Neural progenitor cell (in vitro differentiated cells): ENCODE results near the gene NFIL3. TPM values are rescaled to one million over a fixed set of nuclear protein-coding genes. Genes with fewer than 3 reads are reported as not detected.
A peak's percentile ranks its signal among the peaks of the same experiment; 100 is the strongest.

ENCODE experiments used
- DNase-seq: peaks from one replicate; pipeline ENCODE4 v3.0.0-alpha.2; 2016; ENCODE audit warnings: low spot score
- H2AFZ ChIP-seq: fragments of 200-600 bp; sonication (generic); replicated peaks from 2 replicates; pipeline ENCODE4 v1.6.1; 2016; ENCODE audit warnings: antibody characterized with exemption
- H3F3A ChIP-seq: fragments of 200-600 bp; sonication (generic); 2 replicates; pipeline ENCODE4 v1.6.1; 2016; ENCODE audit warnings: antibody characterized with exemption, low read depth
- H3K27ac ChIP-seq: fragments of 200-600 bp; sonication (generic); 2 replicates; pipeline ENCODE4 v1.5.1; 2016; ENCODE audit warnings: mild to moderate bottlenecking
- H3K27me3 ChIP-seq: fragments of 200-600 bp; sonication (generic); 2 replicates; pipeline ENCODE4 v1.6.1; 2016; ENCODE audit warnings: mild to moderate bottlenecking, moderate library complexity
- H3K36me3 ChIP-seq: fragments of 200-600 bp; sonication (generic); 2 replicates; pipeline ENCODE4 v1.5.1; 2016
- H3K4me1 ChIP-seq: fragments of 200-600 bp; sonication (generic); 2 replicates; pipeline ENCODE4 v1.6.1; 2016; ENCODE audit warnings: mixed run types
- H3K4me2 ChIP-seq: fragments of 200-600 bp; sonication (generic); 2 replicates; pipeline ENCODE4 v1.6.1; 2016
- H3K4me3 ChIP-seq: fragments of 200-600 bp; sonication (generic); 2 replicates; pipeline ENCODE4 v1.5.1; 2016
- H3K79me2 ChIP-seq: fragments of 200-600 bp; sonication (generic); 2 replicates; pipeline ENCODE4 v1.6.1; 2016; ENCODE audit warnings: low read depth
- H3K9ac ChIP-seq: fragments of 200-600 bp; sonication (generic); 2 replicates; pipeline ENCODE4 v1.6.1; 2016
- H3K9me3 ChIP-seq: fragments of 200-600 bp; sonication (generic); 2 replicates; pipeline ENCODE4 v1.5.1; 2016; ENCODE audit warnings: low read depth
- H4K20me1 ChIP-seq: fragments of 200-600 bp; sonication (generic); 2 replicates; pipeline ENCODE4 v1.6.1; 2016; ENCODE audit warnings: low read depth
- H3K27ac Mint-ChIP-seq: 3 replicates; pipeline ENCODE4 v1.8.0; 2021; ENCODE audit warnings: mixed read lengths
- H3K27me3 Mint-ChIP-seq: 2 replicates; pipeline ENCODE4 v1.8.0; 2022; ENCODE audit warnings: low read depth, mild to moderate bottlenecking, inconsistent platforms, moderate library complexity, mixed read lengths; ENCODE audit not compliant: insufficient read depth
- H3K36me3 Mint-ChIP-seq: 3 replicates; pipeline ENCODE4 v1.8.0; 2021; ENCODE audit warnings: mixed read lengths
- H3K4me1 Mint-ChIP-seq: 3 replicates; pipeline ENCODE4 v1.8.0; 2021; ENCODE audit warnings: mixed read lengths
- H3K4me3 Mint-ChIP-seq: 3 replicates; pipeline ENCODE4 v1.8.0; 2021; ENCODE audit warnings: mild to moderate bottlenecking, moderate library complexity, mixed read lengths
- H3K9me3 Mint-ChIP-seq: 3 replicates; pipeline ENCODE4 v1.8.0; 2020; ENCODE audit warnings: mixed read lengths
- CTCF ChIP-seq: fragments of 200-600 bp; sonication (generic); IDR thresholded peaks from 2 replicates; pipeline ENCODE4 v1.5.1; 2017; ENCODE audit warnings: antibody characterized with exemption, mild to moderate bottlenecking
- EZH2 ChIP-seq: fragments of 200-600 bp; sonication (generic); IDR thresholded peaks from 2 replicates; pipeline ENCODE4 v1.6.1; 2017; ENCODE audit warnings: antibody characterized with exemption, mild to moderate bottlenecking, moderate library complexity
- EZH2phosphoT487 ChIP-seq: fragments of 200-600 bp; sonication (generic); IDR thresholded peaks from 2 replicates; pipeline ENCODE4 v1.6.1; 2017; ENCODE audit warnings: antibody characterized with exemption
- total RNA-seq: library from RNA; depleted of rRNA; stranded (reverse); fragments of >200 nt; gene quantifications from 2 replicates; pipeline ENCODE4 v1.2.3, GENCODE V29; 2015; ENCODE audit warnings: low replicate concordance

The NFIL3 gene
- total RNA-seq, 1 donor from 2014 or later: 22.3 TPM

GRCh38 chr9:91420501-91421127, 3.0 kb downstream of the NFIL3 start:
- TF ChIP-seq EZH2phosphoT487: no peak
- no peak for TF ChIP-seq CTCF
- TF ChIP-seq EZH2: no peak
- H3F3A ChIP-seq: peaks cover 15% of the 10 kb centered on the region
- Mint-ChIP-seq H3K36me3 (no peaks in the 10 kb centered on the region), H3K4me3 (peak overlapping the region; percentile 85), H3K27ac (no peak overlapping the region), H3K9me3 (no peaks in the 10 kb centered on the region), H3K4me1 (peaks cover 30% of the 10 kb centered on the region), H3K27me3 (peaks cover 23% of the 10 kb centered on the region)
- peaks cover 14% of the 10 kb centered on the region for H3K4me1 ChIP-seq
- H3K9ac ChIP-seq: no peak overlapping the region
- peaks cover 76% of the 10 kb centered on the region for H3K79me2 ChIP-seq
- DNase-seq: no peak
- H4K20me1 ChIP-seq: peaks cover 75% of the 10 kb centered on the region
- H3K27me3 ChIP-seq: peaks cover 32% of the 10 kb centered on the region
- no peaks in the 10 kb centered on the region for H3K36me3 ChIP-seq
- H3K27ac ChIP-seq: no peak overlapping the region
- H2AFZ ChIP-seq: no peak overlapping the region
- no peaks in the 10 kb centered on the region for H3K9me3 ChIP-seq
- peak overlapping the region; percentile 91 for H3K4me2 ChIP-seq
- H3K4me3 ChIP-seq: peak overlapping the region; percentile 92

GRCh38 chr9:91419222-91420191, 4.1 kb downstream of the NFIL3 start:
- H2AFZ ChIP-seq: no peak overlapping the region
- H3K9ac ChIP-seq: no peak overlapping the region
- H4K20me1 ChIP-seq: peaks cover 83% of the 10 kb centered on the region
- TF ChIP-seq CTCF (no peak), EZH2phosphoT487 (no peak)
- Mint-ChIP-seq H3K9me3 (no peaks in the 10 kb centered on the region), H3K4me3 (no peak overlapping the region), H3K27me3 (peaks cover 12% of the 10 kb centered on the region), H3K36me3 (no peaks in the 10 kb centered on the region), H3K27ac (no peak overlapping the region), H3K4me1 (peaks cover 22% of the 10 kb centered on the region)
- H3K79me2 ChIP-seq: peaks cover 87% of the 10 kb centered on the region
- H3F3A ChIP-seq: peaks cover 15% of the 10 kb centered on the region
- no peaks in the 10 kb centered on the region for H3K36me3 ChIP-seq
- peaks cover 21% of the 10 kb centered on the region for H3K27me3 ChIP-seq
- H3K4me3 ChIP-seq: no peak overlapping the region
- DNase-seq: no peak
- H3K4me2 ChIP-seq: no peak overlapping the region
- H3K27ac ChIP-seq: no peak overlapping the region
- peaks cover 14% of the 10 kb centered on the region for H3K4me1 ChIP-seq
- no peaks in the 10 kb centered on the region for H3K9me3 ChIP-seq

GRCh38 chr9:91418215-91418610, 5.4 kb downstream of the NFIL3 start:
- H3K9me3 Mint-ChIP-seq: no peaks in the 10 kb centered on the region
- Histone ChIP-seq H3K36me3 (no peaks in the 10 kb centered on the region), H3K4me2 (no peak overlapping the region), H3K4me1 (peaks cover 14% of the 10 kb centered on the region), H3K79me2 (peaks cover 99% of the 10 kb centered on the region), H4K20me1 (peaks cover 89% of the 10 kb centered on the region), H3K9me3 (no peaks in the 10 kb centered on the region), H3K27me3 (peaks cover 16% of the 10 kb centered on the region), H3K4me3 (no peak overlapping the region), H3K9ac (no peak overlapping the region), H3F3A (peaks cover 14% of the 10 kb centered on the region), H3K27ac (no peak overlapping the region), H2AFZ (no peak overlapping the region)
- H3K4me1 Mint-ChIP-seq: peaks cover 22% of the 10 kb centered on the region
- H3K27me3 Mint-ChIP-seq: peaks cover 11% of the 10 kb centered on the region
- no peak for DNase-seq
- H3K36me3 Mint-ChIP-seq: peaks cover 4% of the 10 kb centered on the region
- no peak overlapping the region for H3K4me3 Mint-ChIP-seq
- no peak overlapping the region for H3K27ac Mint-ChIP-seq
- TF ChIP-seq EZH2phosphoT487 (no peak), EZH2 (no peak)
